ENCODE results near the gene PLXNA4. TPM values are rescaled to one million over a fixed set of nuclear protein-coding genes. Genes with fewer than 3 reads are reported as not detected.

PLXNA4 gene
- total RNA-seq, 1 experiment from 2014 or later: 0.10 TPM

GRCh38 chr7:132256721-132257212, 319.5 kb downstream of the PLXNA4 start:
- in situ Hi-C loops (cut with HindIII; ENCODE audit: low pct_unique_long_range_greater_than_20kb, low sequenced_read_pairs): no loop called here
- no TSS peak for BruUV-seq (replicated peaks)
- Histone ChIP-seq H3K27me3 (ENCODE audit: control insufficient read depth, insufficient read depth, low read length) (no peaks in the 10 kb centered on the region), H3K9me3 (ENCODE audit: control insufficient read depth, insufficient read depth, low read depth, low read length) (no peaks in the 10 kb centered on the region), H3K4me1 (ENCODE audit: control insufficient read depth, insufficient read depth, low read length) (no peaks in the 10 kb centered on the region), H3K4me3 (ENCODE audit: low read depth in 2 of 2, low read length in 2 of 2) (no peak overlapping the region), H3K27ac (ENCODE audit: low read length) (no peak overlapping the region), H3K36me3 (ENCODE audit: control insufficient read depth, insufficient read depth, low read length) (no peaks in the 10 kb centered on the region)
- ATAC-seq (no peak), DNase-seq (ENCODE audit: low read depth, low spot score) (no peak)
- intact Hi-C loops (cut with micrococcal nuclease; ENCODE audit: unreplicated experiment): loop anchor here (10.0 kb wide), 1 partner anchor 312 kb away; no protein-coding TSS in a partner anchor
- CTCF ChIA-PET: no interaction called here
- TF ChIP-seq, protein P1, sequence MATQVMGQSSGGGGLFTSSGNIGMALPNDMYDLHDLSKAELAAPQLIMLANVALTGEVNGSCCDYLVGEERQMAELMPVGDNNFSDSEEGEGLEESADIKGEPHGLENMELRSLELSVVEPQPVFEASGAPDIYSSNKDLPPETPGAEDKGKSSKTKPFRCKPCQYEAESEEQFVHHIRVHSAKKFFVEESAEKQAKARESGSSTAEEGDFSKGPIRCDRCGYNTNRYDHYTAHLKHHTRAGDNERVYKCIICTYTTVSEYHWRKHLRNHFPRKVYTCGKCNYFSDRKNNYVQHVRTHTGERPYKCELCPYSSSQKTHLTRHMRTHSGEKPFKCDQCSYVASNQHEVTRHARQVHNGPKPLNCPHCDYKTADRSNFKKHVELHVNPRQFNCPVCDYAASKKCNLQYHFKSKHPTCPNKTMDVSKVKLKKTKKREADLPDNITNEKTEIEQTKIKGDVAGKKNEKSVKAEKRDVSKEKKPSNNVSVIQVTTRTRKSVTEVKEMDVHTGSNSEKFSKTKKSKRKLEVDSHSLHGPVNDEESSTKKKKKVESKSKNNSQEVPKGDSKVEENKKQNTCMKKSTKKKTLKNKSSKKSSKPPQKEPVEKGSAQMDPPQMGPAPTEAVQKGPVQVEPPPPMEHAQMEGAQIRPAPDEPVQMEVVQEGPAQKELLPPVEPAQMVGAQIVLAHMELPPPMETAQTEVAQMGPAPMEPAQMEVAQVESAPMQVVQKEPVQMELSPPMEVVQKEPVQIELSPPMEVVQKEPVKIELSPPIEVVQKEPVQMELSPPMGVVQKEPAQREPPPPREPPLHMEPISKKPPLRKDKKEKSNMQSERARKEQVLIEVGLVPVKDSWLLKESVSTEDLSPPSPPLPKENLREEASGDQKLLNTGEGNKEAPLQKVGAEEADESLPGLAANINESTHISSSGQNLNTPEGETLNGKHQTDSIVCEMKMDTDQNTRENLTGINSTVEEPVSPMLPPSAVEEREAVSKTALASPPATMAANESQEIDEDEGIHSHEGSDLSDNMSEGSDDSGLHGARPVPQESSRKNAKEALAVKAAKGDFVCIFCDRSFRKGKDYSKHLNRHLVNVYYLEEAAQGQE (IDR thresholded peaks at IDR 0.05; ENCODE audit: insufficient read depth in 1 of 2, low read depth in 2 of 2, low read length in 1 of 2): no peak
- TF ChIP-seq TCF7L2 (IDR thresholded peaks at IDR 0.05; ENCODE audit: low read depth, low read length) (no peak), POLR2AphosphoS5 (IDR thresholded peaks at IDR 0.05; ENCODE audit: low read depth, low read length) (no peak), CTCF (IDR thresholded peaks at IDR 0.05) (no peak), SIN3A (IDR thresholded peaks at IDR 0.05; ENCODE audit: borderline replicate concordance, insufficient read depth, low read depth, low read length) (no peak)
- POLR2A ChIA-PET: no interaction called here

DNA sequence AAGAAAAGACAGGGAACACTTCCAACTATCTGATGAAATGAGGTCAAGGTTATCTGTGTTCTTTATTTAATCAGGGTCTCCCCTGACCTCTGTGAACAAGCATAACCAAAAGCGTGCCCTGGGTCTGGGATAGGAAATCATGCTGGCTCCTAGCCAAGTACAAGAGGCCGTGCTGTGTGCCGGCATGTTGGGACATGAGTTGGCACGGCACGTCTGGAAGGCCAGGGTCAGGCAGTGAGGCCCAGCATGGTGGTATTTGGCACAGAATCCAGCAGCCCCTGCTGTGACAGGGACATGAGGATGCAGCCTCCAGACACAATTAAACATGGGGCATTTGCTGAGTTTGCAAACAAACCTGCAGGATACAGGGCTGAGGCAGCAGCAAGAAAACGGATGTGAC, 320.4 kb downstream of the PLXNA4 start:
- H3K27ac ChIP-seq (ENCODE audit: low read length): no peak overlapping the region
- no peak for TF ChIP-seq CTCF (IDR thresholded peaks at IDR 0.05)
- no peak for TF ChIP-seq POLR2AphosphoS5 (IDR thresholded peaks at IDR 0.05; ENCODE audit: low read depth, low read length)
- TF ChIP-seq TCF7L2 (IDR thresholded peaks at IDR 0.05; ENCODE audit: low read depth, low read length): no peak
- TF ChIP-seq, protein P1 (IDR thresholded peaks at IDR 0.05; ENCODE audit: insufficient read depth in 1 of 2, low read depth in 2 of 2, low read length in 1 of 2): no peak
- no peak for TF ChIP-seq SIN3A (IDR thresholded peaks at IDR 0.05; ENCODE audit: borderline replicate concordance, insufficient read depth, low read depth, low read length)
- ChIA-PET CTCF (no interaction called here), POLR2A (no interaction called here)
- intact Hi-C loops (cut with micrococcal nuclease; ENCODE audit: unreplicated experiment): loop anchor here (10.0 kb wide), 1 partner anchor 311 kb away; no protein-coding TSS in a partner anchor
- DNase-seq (ENCODE audit: low read depth, low spot score) (no peak), ATAC-seq (no peak)
- no peak overlapping the region for H3K4me3 ChIP-seq (ENCODE audit: low read depth in 2 of 2, low read length in 2 of 2)
- BruUV-seq (replicated peaks): no TSS peak
- no peaks in the 10 kb centered on the region for H3K36me3 ChIP-seq (ENCODE audit: control insufficient read depth, insufficient read depth, low read length)
- H3K4me1 ChIP-seq (ENCODE audit: control insufficient read depth, insufficient read depth, low read length): no peaks in the 10 kb centered on the region
- no peaks in the 10 kb centered on the region for H3K9me3 ChIP-seq (ENCODE audit: control insufficient read depth, insufficient read depth, low read depth, low read length)
- in situ Hi-C loops (cut with HindIII; ENCODE audit: low pct_unique_long_range_greater_than_20kb, low sequenced_read_pairs): no loop called here
- H3K27me3 ChIP-seq (ENCODE audit: control insufficient read depth, insufficient read depth, low read length): no peaks in the 10 kb centered on the region

Measured in Panc1 (cell line).